Astrocyte of the spinal cord (primary cell): Measurements from ENCODE around the gene ELP5.

Experiments
- DNase-seq: peaks from one replicate; pipeline ENCODE4 v3.0.0; 2011; ENCODE audit warnings: low read depth, low spot score
- H3K4me3 ChIP-seq: 2 replicates; pipeline ENCODE4 v1.5.1; 2011; ENCODE audit warnings: low read depth, mild to moderate bottlenecking, low read length, moderate library complexity
- CTCF ChIP-seq: IDR thresholded peaks from 2 replicates; pipeline ENCODE4 v1.5.1; 2012; ENCODE audit warnings: low read depth, mild to moderate bottlenecking, low read length, inconsistent platforms
- in situ Hi-C: cut with HindIII; loops from 2 replicates; pipeline ENCODE4 v1.10.0; 2017; ENCODE audit warnings: low sequenced_read_pairs

ELP5 gene

GRCh38 chr17:7262935-7263800, 11.2 kb downstream of the ELP5 start:
- in situ Hi-C loops: no loop called here
- H3K4me3 ChIP-seq: no peak overlapping the region
- no peak for DNase-seq
- no peak for TF ChIP-seq CTCF

GRCh38 chr17:7263801-7264078, 11.7 kb downstream of the ELP5 start:
- no peak for DNase-seq
- in situ Hi-C loops: no loop called here
- no peak for TF ChIP-seq CTCF
- no peak overlapping the region for H3K4me3 ChIP-seq

- in situ Hi-C loops: no loop called here
- DNase-seq: no peak
- TF ChIP-seq CTCF: no peak
- no peak overlapping the region for H3K4me3 ChIP-seq
Measured at GRCh38 chr17:7266784-7267183, 14.8 kb downstream of the ELP5 start.

- TF ChIP-seq CTCF: no peak
- DNase-seq: no peak
- no peak overlapping the region for H3K4me3 ChIP-seq
- in situ Hi-C loops: no loop called here
Measured at GRCh38 chr17:7279448-7279847, 27.4 kb downstream of the ELP5 start.

GRCh38 chr17:7280519-7281073, 28.6 kb downstream of the ELP5 start:
- H3K4me3 ChIP-seq: peak overlapping the region; percentile 36
- DNase-seq: peak; percentile 72
- in situ Hi-C loops: no loop called here
- peak; percentile 95 for TF ChIP-seq CTCF

GRCh38 chr17:7281074-7281952, 29.3 kb downstream of the ELP5 start, which contains the start of gene SLC2A4:
TSS of gene SLC2A4 (plus strand) at chr17:7281718. CDS start at chr17:7281935, 217 bp downstream.
- in situ Hi-C loops: no loop called here
- H3K4me3 ChIP-seq: peak within 1 kb of the TSS; percentile 36
- DNase-seq: peak; percentile 93
- no peak for TF ChIP-seq CTCF
